ENCODE measurements around the gene PBXIP1.
A peak's percentile ranks its signal among the peaks of the same experiment; 100 is the strongest.
"Not testable (repeated sequence)": the region's sequence is repeated elsewhere in the genome, so short reads cannot be mapped to it uniquely, and the experiment has no call there.

Gene PBXIP1

GRCh38 chr1:154982341-154982740 lies 26.4 kb upstream of the PBXIP1 start:
- no peak for DNase-seq (ENCODE audit: low spot score)
- POLR2A ChIA-PET (ENCODE audit: low non-redundant PET), result interaction anchor here (0.6 kb wide), 1 partner anchor 13 kb away, joined by 3 read pairs; no protein-coding TSS in a partner anchor
- CTCF ChIA-PET, result no interaction called here
- no peak for TF ChIP-seq CTCF (conservative IDR thresholded peaks at IDR 0.05; ENCODE audit: low read depth)
- H3K27ac ChIP-seq, result peak overlapping the region; percentile 72

GRCh38 chr1:154978360-154978759 lies 22.5 kb upstream of the PBXIP1 start:
- ChIA-PET POLR2A (ENCODE audit: low non-redundant PET) (no interaction called here), CTCF (no interaction called here)
- no peak for DNase-seq (ENCODE audit: low spot score)
- no peak overlapping the region for H3K27ac ChIP-seq
- no peak for TF ChIP-seq CTCF (conservative IDR thresholded peaks at IDR 0.05; ENCODE audit: low read depth)

GRCh38 chr1:154977762-154978161 lies 21.9 kb upstream of the PBXIP1 start:
- CTCF ChIA-PET; H3K27ac ChIP-seq; POLR2A ChIA-PET (ENCODE audit: low non-redundant PET); DNase-seq (ENCODE audit: low spot score): not testable (repeated sequence)

- CTCF ChIA-PET, result interaction anchor here (0.7 to 1.1 kb wide), 2 partner anchors 42 to 97 kb away, joined by 3 to 4 read pairs; no protein-coding TSS in a partner anchor
- POLR2A ChIA-PET (ENCODE audit: low non-redundant PET), result no interaction called here
- DNase-seq (ENCODE audit: low spot score), result no peak
- peak overlapping the region; percentile 100 for H3K27ac ChIP-seq
- TF ChIP-seq CTCF (conservative IDR thresholded peaks at IDR 0.05; ENCODE audit: low read depth), result no peak
Observed at GRCh38 chr1:154975409-154976059, 19.6 kb upstream of the PBXIP1 start.

GRCh38 chr1:154974808-154975408 lies 19.0 kb upstream of the PBXIP1 start:
- TF ChIP-seq CTCF (conservative IDR thresholded peaks at IDR 0.05; ENCODE audit: low read depth), result no peak
- CTCF ChIA-PET, result interaction anchor here (0.7 kb wide), 2 partner anchors 43 to 97 kb away, joined by 4 read pairs; no protein-coding TSS in a partner anchor

GRCh38 chr1:154974102-154974807 lies 18.4 kb upstream of the PBXIP1 start, which contains the start of gene CKS1B:
Gene CKS1B (plus strand): TSS chr1:154974681. CDS start chr1:154974746, 65 bp downstream.
- ChIA-PET CTCF (interaction anchor here (0.6 to 1.0 kb wide), 3 partner anchors 24 to 88 kb away, joined by 3 to 4 read pairs (median 3); no protein-coding TSS in a partner anchor), POLR2A (ENCODE audit: low non-redundant PET) (interaction anchor here (0.7 to 1.5 kb wide), 5 partner anchors 9 to 416 kb away, joined by 3 to 6 read pairs (median 3); partner anchors contain the start of gene FLAD1)
- peak; percentile 99 for DNase-seq (ENCODE audit: low spot score)
- TF ChIP-seq CTCF (conservative IDR thresholded peaks at IDR 0.05; ENCODE audit: low read depth), result no peak
- H3K27ac ChIP-seq, result peak within 1 kb of the TSS; percentile 100

More at GRCh38 chr1:154974808-154975408, 19.0 kb upstream of the PBXIP1 start:
- H3K27ac ChIP-seq, result peak overlapping the region; percentile 100
- POLR2A ChIA-PET (ENCODE audit: low non-redundant PET), result interaction anchor here (1.5 kb wide), 1 partner anchor 29 kb away, joined by 3 read pairs; no protein-coding TSS in a partner anchor
- DNase-seq (ENCODE audit: low spot score), result peak; percentile 89
